Activated gamma-delta T cell (primary cell): Measurements from ENCODE around the gene WDPCP.
"Not testable (repeated sequence)": the region's sequence is repeated elsewhere in the genome, so short reads cannot be mapped to it uniquely, and the experiment has no call there.

Experiments used
- DNase-seq: peaks from one replicate; lab custom pipeline; 2025; lab: John Stamatoyannopoulos, UW

The WDPCP gene

DNA sequence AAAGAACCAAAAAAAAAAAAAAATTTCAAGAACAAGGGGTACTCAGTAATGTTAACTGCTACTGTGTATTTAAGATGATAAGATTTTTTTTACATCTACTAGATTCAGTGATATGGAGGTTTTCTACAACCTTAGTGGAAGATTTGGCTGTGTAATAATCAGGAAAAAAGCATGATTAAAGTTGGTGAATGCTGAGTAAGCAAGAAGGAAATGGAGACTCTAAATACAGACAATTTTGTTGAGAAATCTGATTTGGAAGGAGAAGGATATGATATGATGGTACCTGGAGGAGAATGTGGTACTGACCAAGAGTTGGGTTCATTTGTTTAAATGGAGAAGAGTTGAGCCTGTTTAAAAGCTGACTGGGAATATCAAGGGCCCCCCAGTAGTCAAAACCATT lies 125.1 kb downstream of the WDPCP start:
- no peak for DNase-seq

DNA sequence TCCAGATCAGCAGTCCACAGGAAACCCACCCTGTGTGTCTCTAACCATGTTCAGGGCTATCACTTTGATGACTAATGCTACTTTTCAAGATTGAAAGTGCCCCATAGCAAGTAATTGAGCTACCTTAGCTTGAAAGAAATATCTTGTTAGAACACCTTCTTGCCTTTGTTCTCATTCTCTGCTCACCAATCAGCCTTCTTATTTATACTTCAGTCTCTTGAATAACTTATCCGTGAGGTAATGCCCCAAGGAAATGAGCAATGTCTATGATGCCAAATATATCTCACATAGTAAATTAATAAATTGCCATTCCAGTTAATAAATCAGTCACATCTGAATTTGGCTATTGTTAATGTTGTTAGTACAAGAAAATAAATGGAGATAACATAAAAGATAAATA lies 141.6 kb downstream of the WDPCP start:
- no peak for DNase-seq

DNA sequence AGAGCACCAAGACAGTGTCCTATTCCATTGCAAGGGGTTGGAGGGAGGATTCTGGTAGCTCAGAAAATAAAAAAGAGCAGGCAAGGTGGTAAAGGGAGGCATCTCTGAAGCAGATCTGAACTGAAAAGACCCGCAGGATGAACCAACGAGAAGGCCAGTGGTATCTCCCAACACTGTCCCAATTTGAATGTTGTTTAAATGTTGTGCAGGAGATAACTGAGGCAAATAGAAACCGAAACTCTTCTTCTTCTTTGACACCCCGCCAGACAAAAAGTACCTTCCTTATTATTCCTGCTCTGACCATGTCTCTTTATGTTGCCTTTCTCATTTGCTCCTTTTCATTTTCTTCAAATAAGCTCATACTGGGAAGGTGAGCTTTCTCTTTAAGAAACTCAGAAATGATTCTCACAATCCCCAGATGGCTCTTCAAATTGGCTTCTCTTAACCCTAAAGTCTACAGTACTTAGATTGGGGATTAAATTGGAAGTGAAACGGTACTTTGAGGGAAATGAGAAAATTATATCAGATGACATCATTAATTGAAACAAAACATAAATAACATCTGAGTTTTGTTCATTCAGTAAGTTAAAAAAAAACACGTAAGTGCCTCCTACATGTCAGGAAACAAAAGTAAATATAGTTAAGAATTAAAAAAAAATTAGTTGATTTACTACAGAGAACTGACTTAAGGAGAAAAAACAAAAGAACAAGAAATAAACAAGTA lies 143.6 kb downstream of the WDPCP start:
- no peak for DNase-seq

DNA sequence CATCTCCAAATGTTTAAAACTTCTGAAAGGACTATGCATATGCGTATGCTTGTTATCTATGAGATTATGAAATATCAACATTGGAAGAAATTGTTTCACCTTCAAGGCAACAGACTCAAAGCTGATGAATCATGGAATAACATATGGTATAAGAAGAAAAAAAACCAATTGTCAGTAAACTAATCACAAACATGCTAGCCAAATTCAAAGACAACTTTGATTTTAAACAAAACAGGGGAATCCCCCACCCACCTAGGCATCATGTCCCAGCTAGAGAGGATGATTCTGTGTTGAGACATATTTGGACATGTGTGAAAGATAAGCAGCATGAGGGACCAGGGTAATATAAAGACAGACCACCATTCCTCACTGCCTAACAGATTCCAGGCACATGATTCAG lies 147.7 kb downstream of the WDPCP start:
- no peak for DNase-seq

DNA sequence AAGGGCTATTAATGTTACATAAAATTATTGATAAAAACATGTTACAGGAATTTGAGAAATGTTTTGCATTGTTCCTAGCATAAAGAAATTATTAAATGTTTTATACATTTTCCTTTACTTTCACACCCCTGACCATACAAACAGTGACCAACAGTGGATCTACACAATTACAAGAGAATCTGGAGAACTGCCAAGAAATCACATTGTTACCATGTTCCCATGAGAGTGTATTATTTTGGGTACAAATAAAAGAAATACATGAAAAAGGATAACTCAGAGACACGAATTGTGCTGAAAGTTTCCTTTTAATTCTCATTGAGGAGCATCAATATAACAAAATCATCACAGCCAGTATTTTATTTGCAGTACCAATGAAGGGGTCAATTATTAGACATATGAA lies 150.1 kb downstream of the WDPCP start:
- DNase-seq = no peak

DNA sequence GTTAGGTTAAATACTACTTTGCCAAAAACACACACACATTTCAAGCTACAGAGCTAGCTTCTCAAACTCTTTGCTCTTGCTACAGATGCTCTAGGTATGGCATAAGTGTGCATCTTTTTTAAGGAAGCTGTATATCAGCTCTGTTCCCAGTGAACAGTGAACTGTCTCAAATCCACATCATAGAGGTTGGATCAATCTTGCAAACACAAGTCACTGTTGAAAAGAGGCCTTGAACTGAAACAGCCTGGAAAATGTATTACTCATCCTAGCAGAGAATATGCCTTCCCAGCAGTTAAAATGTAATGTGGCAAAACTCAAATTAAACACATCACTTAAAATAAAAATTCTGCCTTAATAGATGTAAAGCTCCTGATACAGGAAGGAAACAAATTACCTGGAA lies 151.8 kb downstream of the WDPCP start:
- DNase-seq = no peak

DNA sequence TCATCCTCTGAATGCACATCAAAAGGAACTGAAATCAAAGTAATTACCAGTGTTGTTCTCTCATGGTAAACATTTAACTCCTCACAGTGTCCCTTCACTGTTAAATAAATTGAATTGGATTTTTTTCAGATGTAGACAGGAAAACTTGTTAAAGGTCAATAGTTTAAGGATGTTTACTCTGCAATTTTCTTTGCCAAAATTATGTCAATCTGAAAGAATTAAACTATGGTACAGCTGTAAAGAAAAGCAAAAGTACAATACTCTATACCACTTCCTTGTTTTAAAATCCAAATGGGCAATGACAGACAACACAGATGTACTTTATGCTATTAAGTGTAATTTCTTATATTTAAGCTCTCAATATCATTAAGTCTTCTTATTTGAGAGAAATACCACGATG lies 153.2 kb downstream of the WDPCP start:
- no peak for DNase-seq

DNA sequence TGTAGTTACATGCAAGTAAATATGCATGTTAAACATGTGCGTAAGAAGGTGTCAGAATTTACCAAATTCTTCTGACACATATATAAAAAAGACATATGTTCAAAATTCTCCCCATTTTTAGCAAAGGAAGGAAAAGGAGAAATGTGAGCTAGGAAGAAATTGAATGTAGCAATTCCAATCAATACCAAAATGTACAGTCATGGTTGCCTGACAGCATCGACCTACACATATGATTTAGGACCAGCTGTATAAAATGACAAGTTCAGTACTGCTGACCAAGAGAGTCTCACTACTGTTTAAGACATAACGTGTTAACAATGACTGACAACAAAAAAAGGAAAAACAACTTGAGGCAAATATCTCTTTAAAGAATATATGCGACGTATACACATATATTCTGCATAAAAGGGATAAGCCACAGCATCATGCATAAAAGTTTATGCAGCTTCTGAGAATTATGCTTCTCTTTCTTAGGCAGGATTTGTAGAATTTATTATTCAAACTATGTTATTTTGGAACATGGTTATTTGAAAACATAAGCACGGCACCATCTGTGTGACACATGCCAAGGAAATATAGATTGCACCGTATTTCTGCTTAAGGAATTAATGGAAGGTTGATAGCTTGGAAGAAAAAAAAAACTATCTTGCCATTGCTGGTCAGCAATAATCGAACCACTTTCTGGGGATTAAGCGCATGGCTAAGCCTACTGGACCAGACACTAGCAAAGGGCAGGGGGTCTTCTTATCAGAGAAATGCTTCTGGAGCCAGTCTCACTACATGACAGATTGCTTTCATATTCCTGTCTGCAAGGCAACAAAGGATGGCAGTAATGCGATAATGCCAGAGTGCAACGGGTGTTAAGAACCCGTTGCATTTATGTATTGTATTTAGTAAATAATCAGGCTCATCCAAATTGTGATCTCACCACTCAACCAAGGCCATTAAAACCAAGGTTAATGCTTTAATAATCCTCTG lies 154.0 kb downstream of the WDPCP start:
- DNase-seq = no peak

DNA sequence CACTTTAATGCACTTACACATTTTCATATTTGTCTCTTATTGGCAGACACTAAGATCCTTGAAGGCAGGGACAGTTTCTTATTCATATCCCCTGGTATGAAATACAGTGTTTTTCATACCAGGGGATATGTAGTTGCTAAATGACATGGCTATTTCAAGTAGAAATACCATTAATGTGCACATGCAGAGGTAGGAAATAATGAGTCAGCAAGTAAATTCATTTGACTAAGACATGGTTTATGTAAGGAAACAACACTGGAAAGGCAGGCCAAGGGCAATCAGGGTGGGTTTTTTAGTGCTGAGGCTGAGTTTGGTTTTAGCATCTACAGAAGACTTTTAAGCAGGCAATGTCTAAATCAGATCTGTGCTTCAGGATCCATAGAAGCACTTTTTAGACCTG lies 155.9 kb downstream of the WDPCP start:
- DNase-seq = no peak

DNA sequence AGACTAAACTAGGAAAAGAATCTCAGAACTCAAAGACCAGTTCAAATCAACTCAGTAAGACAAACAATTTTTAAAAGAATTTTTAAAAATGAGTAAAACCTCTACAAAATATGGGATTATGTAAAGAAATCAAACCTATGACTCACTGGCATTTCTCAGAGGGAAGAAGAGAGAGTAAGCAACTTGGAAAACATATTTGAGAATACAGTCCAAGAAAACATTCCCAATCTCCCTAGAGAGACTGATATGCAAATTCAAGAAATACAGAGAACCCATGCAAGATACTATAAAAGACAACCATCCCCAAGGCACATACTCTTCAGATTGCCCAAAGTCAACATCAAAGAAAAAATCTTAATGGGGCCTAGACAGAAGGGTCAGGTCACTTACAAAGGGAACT lies 162.7 kb downstream of the WDPCP start:
- no peak for DNase-seq

DNA sequence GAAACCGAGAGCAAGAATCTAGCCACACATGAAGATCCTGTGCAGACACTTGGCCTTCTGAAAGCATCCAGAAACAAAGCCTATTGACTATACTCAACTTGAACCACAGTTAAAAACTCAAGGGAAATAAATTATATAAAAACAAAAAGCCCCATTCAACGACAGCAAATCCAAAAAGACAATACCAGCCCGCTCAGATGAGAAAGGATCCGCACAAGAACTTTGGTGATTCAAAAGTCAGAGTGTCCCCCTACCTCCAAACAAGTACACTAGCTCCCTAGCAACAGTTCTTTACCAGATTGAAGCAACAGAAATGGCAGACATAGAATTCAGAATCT lies 163.2 kb downstream of the WDPCP start:
- no peak for DNase-seq

DNA sequence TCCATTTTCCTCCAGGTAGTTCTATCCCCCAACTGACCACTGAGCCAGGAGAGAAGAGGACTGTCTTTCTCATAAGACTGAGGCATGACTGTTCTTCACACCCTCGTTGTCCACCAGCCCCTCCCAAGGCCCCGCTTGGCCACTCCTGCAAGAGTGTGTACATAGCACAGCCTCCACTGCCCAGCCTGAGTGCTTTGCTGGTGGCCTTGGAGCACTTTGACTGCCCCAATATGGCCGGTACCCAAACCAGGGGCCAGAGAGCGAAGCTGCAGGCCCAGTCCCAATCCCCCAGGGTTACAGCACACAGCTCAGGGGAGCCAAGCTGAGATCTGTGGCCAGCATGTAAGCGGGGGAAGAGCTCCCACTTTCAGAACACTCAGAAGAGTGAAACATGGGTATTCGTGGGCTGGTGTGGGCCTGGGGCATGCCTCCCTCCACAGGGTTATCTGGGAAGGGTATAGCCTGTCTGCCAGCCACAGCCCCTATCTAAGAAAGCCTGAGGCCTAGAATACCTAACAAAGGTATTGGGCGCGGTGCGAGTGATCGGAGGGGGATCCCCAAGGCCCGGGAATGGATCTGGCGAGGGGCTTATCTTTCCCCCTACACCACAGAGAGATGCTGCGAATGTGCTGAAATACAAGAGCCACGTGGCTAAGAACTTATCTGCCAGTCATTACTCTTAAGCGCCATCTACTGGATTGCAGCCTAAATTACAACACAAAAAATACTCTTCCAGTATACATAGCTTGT lies 163.8 kb downstream of the WDPCP start:
- DNase-seq = no peak

DNA sequence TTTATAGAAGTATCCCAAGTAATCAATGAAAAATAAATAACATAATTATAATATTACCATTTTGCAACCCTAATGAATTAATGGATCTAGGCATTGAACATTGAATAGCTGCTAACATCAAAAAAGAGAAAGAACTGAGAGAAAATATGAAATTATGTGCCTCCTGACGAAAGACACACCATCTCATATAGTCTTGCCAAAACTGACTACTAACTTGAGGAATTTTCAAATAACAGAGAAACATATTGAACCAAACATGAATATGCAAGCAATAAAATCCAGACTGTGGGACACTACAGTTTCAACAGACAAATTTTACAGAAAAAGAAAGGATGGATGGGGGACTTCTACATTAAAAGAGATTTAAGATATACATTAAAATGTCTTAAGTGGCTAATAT lies 165.7 kb downstream of the WDPCP start:
- no peak for DNase-seq

DNA sequence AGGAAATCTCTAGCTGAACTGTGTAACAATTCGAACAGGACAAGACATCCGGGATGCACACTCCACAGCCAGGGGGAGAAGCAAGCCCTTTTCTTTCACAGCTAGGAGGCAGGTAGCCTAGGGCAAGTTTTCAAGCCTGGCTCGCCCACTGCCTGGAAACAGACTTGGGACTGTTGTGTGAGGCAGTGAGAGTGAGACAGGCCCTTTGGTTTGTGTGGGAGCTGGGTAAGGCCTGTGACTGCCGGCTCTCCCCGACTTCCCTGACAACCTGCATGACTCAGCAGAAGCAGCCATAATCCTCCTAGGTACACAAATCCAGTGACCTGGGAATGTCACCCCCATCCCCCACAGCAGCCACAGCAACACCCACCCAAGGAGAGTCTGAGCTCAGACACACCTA lies 179.7 kb downstream of the WDPCP start:
- no peak for DNase-seq

DNA sequence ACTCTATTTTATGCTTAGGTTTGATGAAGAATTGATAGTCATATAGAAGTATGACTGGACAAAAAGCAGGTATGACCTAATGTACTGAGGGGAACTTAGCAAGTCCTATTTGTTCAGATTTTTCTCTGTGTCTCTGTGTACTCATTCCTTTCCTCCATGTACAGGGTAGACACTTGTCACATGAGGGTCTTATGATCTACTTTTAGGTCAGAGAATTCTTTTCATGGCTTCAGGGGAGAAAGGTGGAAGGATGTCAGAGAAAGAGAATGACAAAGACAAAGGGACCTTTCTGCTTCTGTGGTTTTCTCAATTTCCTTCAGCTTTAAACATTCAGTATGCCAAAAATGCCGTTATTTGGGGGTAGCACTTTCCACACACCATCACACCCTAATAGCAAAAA lies 181.6 kb downstream of the WDPCP start:
- DNase-seq = no peak

DNA sequence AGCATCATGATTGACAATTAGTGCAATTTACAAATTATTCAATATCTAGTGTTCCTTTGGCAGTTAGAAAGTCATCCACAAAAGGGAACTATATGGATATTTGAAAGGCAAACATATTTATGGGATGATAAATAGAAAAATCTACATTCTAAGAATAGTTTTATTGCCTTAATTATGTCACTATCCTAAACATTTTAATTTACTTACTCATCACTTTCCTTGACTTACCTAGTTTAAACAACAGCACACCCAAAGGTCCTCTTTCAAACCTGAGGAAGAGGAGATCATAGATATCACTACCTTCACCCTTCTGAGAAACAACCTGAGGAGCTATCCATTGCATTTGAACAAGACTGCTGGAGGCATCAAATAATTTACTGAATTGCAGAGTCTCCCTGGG lies 184.5 kb downstream of the WDPCP start:
- no peak for DNase-seq

DNA sequence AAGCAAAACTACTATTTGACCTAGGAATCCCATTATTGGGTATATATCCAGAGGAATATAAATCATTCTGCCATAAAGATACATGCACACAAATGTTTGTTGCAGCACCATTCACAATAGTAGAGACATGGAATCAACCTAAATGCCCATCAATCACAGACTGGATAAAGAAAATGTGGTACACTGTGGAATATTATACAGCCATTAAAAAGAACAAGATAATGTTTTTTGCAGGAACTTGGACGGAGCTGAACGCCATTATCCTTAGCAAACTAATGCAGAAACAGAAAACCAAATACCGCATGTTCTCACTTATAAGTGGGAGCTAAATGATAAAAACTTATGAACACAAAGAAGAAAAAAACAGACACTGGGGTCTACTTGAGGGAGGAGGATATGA lies 185.4 kb downstream of the WDPCP start:
- not testable (repeated sequence) for DNase-seq

DNA sequence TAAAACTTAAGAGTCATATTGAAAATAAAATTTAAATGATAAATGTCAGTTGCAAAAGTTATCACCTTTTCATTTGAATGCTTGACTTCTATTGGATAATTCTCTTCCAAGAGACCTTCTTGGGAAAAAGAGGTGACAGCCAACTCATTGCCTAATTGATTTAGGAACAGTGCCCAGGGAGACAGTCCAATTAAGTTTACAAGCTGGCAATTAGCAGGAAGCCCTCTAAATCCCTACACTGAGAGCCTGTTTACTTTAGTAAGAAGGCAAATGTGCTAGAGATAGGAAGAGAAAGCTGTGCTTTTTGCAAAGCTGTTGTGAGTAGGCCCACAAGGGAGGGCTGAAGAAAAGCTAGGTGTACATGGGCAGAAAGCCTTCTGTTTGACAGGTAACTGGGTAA lies 189.1 kb downstream of the WDPCP start:
- DNase-seq = no peak

DNA sequence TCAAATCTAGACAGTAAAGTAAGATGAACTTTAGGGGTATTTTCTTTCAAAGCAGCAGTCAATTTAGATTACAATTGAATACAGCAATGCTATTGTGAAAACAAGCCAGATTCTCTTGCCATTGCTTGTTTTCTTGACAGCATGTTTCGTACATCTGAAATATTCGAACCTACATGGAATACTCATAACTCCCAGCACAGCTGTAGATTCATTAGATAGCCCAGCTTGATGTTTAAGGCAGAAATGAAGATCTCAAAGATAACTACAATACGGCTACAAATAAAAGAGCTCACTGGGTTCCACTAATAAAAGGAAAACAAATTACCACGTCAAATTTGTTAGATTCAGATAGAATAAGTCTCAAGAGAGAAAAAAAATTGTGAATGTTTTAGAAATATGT lies 208.8 kb downstream of the WDPCP start:
- DNase-seq = no peak

DNA sequence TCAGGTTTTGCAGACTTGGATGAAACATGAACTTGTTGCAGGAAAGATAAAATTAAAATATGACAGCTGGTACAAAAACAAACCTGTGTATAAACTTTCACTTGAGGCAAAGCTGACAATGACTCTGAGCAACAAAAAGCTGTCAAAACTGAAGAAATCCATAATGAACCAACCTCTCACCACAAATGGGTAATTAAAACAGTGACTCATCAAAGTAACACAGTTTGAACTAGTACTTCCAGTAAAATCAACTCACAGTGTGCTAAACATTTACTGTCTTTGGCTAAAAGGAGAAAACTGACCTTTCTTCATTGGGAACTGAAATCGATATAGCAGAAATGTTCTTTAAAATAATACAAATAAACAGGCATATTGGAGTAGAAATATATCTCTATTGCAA lies 209.7 kb downstream of the WDPCP start:
- DNase-seq = no peak

DNA sequence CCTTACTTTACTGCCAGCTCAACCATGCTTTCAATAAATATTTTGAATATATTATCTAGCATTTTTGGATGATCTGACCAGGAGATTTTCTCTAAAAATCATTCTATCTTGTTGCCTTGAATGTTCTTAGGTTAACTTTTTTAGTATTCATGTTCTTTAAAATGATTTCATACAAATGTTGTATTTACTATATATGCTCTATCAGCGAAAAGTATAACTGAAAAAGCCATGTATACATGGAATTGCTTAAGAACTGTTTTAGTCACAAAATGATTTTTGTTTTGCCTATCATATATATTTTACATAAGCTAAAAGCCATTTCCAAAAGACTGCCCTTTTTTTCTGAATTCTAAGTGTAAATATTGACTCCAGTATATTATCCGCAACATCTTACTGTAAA lies 213.9 kb downstream of the WDPCP start:
- no peak for DNase-seq

DNA sequence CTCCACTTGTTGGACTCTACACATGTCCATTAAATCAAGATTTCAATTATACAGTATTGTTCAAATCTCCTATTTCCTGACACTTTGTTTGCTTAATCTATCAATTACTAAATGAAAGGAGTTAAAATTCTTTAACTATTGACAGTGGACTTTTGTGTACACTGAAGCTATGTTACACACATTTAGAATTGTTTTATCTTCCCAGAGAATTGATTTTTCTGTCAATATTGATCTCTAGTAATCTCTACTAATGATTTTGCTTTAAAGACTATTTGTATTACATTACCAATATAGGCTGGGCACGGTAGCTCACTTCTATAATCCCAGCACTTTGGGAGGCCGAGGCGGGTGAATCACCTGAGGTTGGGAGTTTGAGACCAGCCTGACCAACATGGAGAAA lies 215.7 kb downstream of the WDPCP start:
- no peak for DNase-seq

DNA sequence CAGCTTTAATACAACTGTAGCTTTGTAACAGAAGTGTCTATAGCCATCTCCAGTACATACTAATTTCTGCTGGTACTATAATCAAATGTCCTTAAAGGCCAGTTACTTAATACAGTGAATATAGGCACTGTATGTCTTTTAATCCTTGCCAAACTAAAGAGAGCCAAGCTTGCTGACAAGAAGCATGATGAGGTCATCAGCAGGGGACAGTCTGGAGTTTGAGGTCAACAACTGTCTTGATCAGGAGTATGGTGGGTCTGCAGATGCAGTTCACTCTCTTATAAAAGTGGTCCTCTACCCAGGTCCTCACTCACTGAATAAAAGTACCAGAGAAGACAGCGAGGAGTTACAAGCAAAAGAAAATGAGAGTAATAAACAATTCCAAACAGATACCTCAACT lies 219.1 kb downstream of the WDPCP start:
- DNase-seq = no peak
